Panc1 (cell line): ENCODE results near the gene TSPAN5.

ENCODE experiments used
- CTCF ChIP-seq: fragments of 450-650 bp; IDR thresholded peaks from 2 replicates; pipeline ENCODE4 v1.5.1; 2017; ENCODE audit warnings: mild to moderate bottlenecking
- POLR2AphosphoS5 ChIP-seq: IDR thresholded peaks from 2 replicates; pipeline ENCODE4 v1.6.1; 2012; ENCODE audit warnings: mild to moderate bottlenecking, low read depth, low read length, moderate library complexity
- TCF7L2 ChIP-seq: IDR thresholded peaks from 2 replicates; pipeline ENCODE4 v1.6.1; 2011; ENCODE audit warnings: mild to moderate bottlenecking, low read depth, low read length, inconsistent platforms
- TF ChIP-seq, protein P1 (sequence below), 2 experiments: IDR thresholded peaks; 2 replicates each; pipeline ENCODE4 v1.6.1; 2011 to 2012; ENCODE audit warnings: low read depth in 2 of 2, control low read depth in 1 of 2, low read length in 1 of 2, mild to moderate bottlenecking in 1 of 2, moderate library complexity in 1 of 2; ENCODE audit not compliant: insufficient read depth in 1 of 2

GRCh38 chr4:98572697-98573096, 85.7 kb downstream of the TSPAN5 start:
- TF ChIP-seq CTCF (no peak), TCF7L2 (no peak), POLR2AphosphoS5 (no peak)
- TF ChIP-seq, protein P1, sequence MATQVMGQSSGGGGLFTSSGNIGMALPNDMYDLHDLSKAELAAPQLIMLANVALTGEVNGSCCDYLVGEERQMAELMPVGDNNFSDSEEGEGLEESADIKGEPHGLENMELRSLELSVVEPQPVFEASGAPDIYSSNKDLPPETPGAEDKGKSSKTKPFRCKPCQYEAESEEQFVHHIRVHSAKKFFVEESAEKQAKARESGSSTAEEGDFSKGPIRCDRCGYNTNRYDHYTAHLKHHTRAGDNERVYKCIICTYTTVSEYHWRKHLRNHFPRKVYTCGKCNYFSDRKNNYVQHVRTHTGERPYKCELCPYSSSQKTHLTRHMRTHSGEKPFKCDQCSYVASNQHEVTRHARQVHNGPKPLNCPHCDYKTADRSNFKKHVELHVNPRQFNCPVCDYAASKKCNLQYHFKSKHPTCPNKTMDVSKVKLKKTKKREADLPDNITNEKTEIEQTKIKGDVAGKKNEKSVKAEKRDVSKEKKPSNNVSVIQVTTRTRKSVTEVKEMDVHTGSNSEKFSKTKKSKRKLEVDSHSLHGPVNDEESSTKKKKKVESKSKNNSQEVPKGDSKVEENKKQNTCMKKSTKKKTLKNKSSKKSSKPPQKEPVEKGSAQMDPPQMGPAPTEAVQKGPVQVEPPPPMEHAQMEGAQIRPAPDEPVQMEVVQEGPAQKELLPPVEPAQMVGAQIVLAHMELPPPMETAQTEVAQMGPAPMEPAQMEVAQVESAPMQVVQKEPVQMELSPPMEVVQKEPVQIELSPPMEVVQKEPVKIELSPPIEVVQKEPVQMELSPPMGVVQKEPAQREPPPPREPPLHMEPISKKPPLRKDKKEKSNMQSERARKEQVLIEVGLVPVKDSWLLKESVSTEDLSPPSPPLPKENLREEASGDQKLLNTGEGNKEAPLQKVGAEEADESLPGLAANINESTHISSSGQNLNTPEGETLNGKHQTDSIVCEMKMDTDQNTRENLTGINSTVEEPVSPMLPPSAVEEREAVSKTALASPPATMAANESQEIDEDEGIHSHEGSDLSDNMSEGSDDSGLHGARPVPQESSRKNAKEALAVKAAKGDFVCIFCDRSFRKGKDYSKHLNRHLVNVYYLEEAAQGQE (IDR thresholded peaks at IDR 0.05; ENCODE audit: insufficient read depth in 1 of 2, low read depth in 2 of 2, low read length in 1 of 2) = no peak
